Thoracic aorta (tissue), 2 donors: ENCODE measurements around the gene RANBP17. TPM values are rescaled to one million over a fixed set of nuclear protein-coding genes. Genes with fewer than 3 reads are reported as not detected.

Source experiments
- ATAC-seq: fragments of 150-250 bp; one replicate; pipeline ENCODE4 v1.8.0; 2017; ENCODE audit warnings: low read depth; ENCODE audit not compliant: insufficient number of reproducible peaks, low FRiP score
- DNase-seq: peaks from one replicate; pipeline ENCODE4 v3.0.0-alpha.2; 2020; ENCODE audit warnings: low spot score
- H3K27ac ChIP-seq, 2 donors: fragments of 200-600 bp; sonication (generic); 1 replicate in 1 of 2; 2 replicates in 1 of 2; pipeline ENCODE4 v1.5.1; 2016; ENCODE audit warnings: mild to moderate bottlenecking in 2 of 2, moderate library complexity in 2 of 2
- H3K27me3 ChIP-seq: fragments of 200-600 bp; sonication (generic); replicated peaks from 2 replicates; pipeline ENCODE4 v1.6.0; 2016; ENCODE audit warnings: mild to moderate bottlenecking; ENCODE audit not compliant: insufficient read depth
- H3K36me3 ChIP-seq: fragments of 200-600 bp; sonication (generic); one replicate; pipeline ENCODE4 v1.5.1; 2016
- H3K4me1 ChIP-seq, 2 donors: fragments of 200-600 bp; sonication (generic); 1 replicate in 1 of 2; 2 replicates in 1 of 2; pipeline versions ENCODE4 v1.5.1 to v1.6.0; 2016; ENCODE audit warnings: low read depth in 2 of 2, mild to moderate bottlenecking in 1 of 2; ENCODE audit not compliant: control insufficient read depth in 1 of 2
- H3K4me3 ChIP-seq: fragments of 200-600 bp; sonication (generic); 2 replicates; pipeline ENCODE4 v1.5.1; 2016; ENCODE audit warnings: mild to moderate bottlenecking
- H3K9me3 ChIP-seq: fragments of 200-600 bp; sonication (generic); 2 replicates; pipeline ENCODE4 v1.5.1; 2016
- CTCF ChIP-seq: fragments of 200-600 bp; sonication (generic); IDR thresholded peaks from one replicate; pipeline ENCODE4 v1.5.1; 2019; ENCODE audit warnings: antibody characterized with exemption
- total RNA-seq, 2 donors: library from RNA; depleted of rRNA; stranded (reverse); fragments of >200 nt; gene quantifications; one replicate each; pipeline versions ENCODE4 v1.1.0 to v1.2.3, GENCODE V29; 2016

Gene RANBP17
- total RNA-seq, 2 donors from 2014 or later, result 8.4 to 31.1 TPM

- Histone ChIP-seq H3K4me1 (peaks cover 24 to 45% of the 10 kb centered on the region in 2 donors), H3K27ac (no peak overlapping the region), H3K27me3 (peaks cover 14% of the 10 kb centered on the region), H3K9me3 (no peaks in the 10 kb centered on the region), H3K4me3 (no peak overlapping the region), H3K36me3 (no peaks in the 10 kb centered on the region)
- no peak for TF ChIP-seq CTCF
- DNase-seq (no peak), ATAC-seq (no peak)
Measured at GRCh38 chr5:171309276-171310211, 447.7 kb downstream of the RANBP17 start.

GRCh38 chr5:171310212-171310818 is 448.5 kb downstream of the RANBP17 start:
- DNase-seq, result no peak

GRCh38 chr5:171310819-171311321 is 449.1 kb downstream of the RANBP17 start:
- H3K4me3 ChIP-seq, result peak overlapping the region; percentile 61
- no peaks in the 10 kb centered on the region for H3K36me3 ChIP-seq
- H3K27ac ChIP-seq, result no peak overlapping the region
- no peak for TF ChIP-seq CTCF
- DNase-seq (no peak), ATAC-seq (no peak)
- H3K9me3 ChIP-seq, result no peaks in the 10 kb centered on the region
- peaks cover 16% of the 10 kb centered on the region for H3K27me3 ChIP-seq
- H3K4me1 ChIP-seq, result peaks cover 24 to 59% of the 10 kb centered on the region in 2 donors

More at GRCh38 chr5:171310212-171310818, 448.5 kb downstream of the RANBP17 start:
- H3K27ac ChIP-seq, result no peak overlapping the region
- no peak overlapping the region for H3K4me3 ChIP-seq
- no peaks in the 10 kb centered on the region for H3K9me3 ChIP-seq
- ATAC-seq, result no peak
- H3K36me3 ChIP-seq, result no peaks in the 10 kb centered on the region
- peaks cover 24 to 53% of the 10 kb centered on the region in 2 donors for H3K4me1 ChIP-seq
- peaks cover 16% of the 10 kb centered on the region for H3K27me3 ChIP-seq
- no peak for TF ChIP-seq CTCF

- Histone ChIP-seq H3K36me3 (no peaks in the 10 kb centered on the region), H3K9me3 (no peaks in the 10 kb centered on the region), H3K4me1 (peaks cover 24 to 65% of the 10 kb centered on the region in 2 donors), H3K27ac (no peak overlapping the region), H3K27me3 (peaks cover 16% of the 10 kb centered on the region), H3K4me3 (peak overlapping the region; percentile 61)
- no peak for TF ChIP-seq CTCF
- DNase-seq (no peak), ATAC-seq (no peak)
Measured at GRCh38 chr5:171311322-171312077, 449.7 kb downstream of the RANBP17 start.
